Endothelial cell of umbilical vein (primary cell): ENCODE data around the gene CYP2D6. TPM values are rescaled to one million over a fixed set of nuclear protein-coding genes. Genes with fewer than 3 reads are reported as not detected.

Experiments
- BruUV-seq: library from RNA; stranded (reverse); fragments of 400-500 nt; replicated peaks from 2 replicates; lab custom pipeline; 2021; lab: Mats Ljungman, UMichigan
- CTCF ChIA-PET: fragments of 300-600, 350-600 bp; sonication (Branson Sonifier 250); formaldehyde crosslinking; loops from one replicate; lab custom pipeline; 2021; ENCODE audit warnings: antibody characterized with exemption, inconsistent platforms; lab: Charles Lee
- POLR2A ChIA-PET: fragments of 300-600, 350-600 bp; sonication (Branson Sonifier 250); formaldehyde crosslinking; loops from one replicate; lab custom pipeline; 2021; ENCODE audit warnings: antibody characterized with exemption, inconsistent platforms; lab: Charles Lee
- DNase-seq: peaks from one replicate; pipeline ENCODE4 v3.0.0-alpha.2; 2011; ENCODE audit warnings: low read depth, low spot score
- FAIRE-seq: peaks from 2 replicates; lab custom pipeline; 2011; peaks lifted over from hg19 to GRCh38; lab: Jason Lieb, UNC
- H2AFZ ChIP-seq: 2 replicates; pipeline ENCODE4 v1.6.0; 2012; ENCODE audit warnings: low read depth, low read length, control low read depth, inconsistent platforms
- H3K27ac ChIP-seq: 2 replicates; pipeline ENCODE4 v1.5.1; 2011; ENCODE audit warnings: low read depth, mild to moderate bottlenecking, control low read depth, low read length, moderate library complexity; ENCODE audit not compliant: insufficient read depth
- H3K27me3 ChIP-seq, 2 experiments: 2 replicates each; pipeline versions ENCODE4 v1.6.0 to v1.6.1; 2011; ENCODE audit warnings: low read length in 2 of 2, mixed read lengths in 1 of 2; ENCODE audit not compliant: control insufficient read depth in 2 of 2, insufficient read depth in 2 of 2
- H3K36me3 ChIP-seq, 2 experiments: 2 replicates in 1 of 2; 3 replicates in 1 of 2; pipeline ENCODE4 v1.5.1; 2011; ENCODE audit warnings: low read length in 2 of 2, mild to moderate bottlenecking in 1 of 2, moderate library complexity in 1 of 2; ENCODE audit not compliant: control insufficient read depth in 2 of 2, insufficient read depth in 2 of 2; ENCODE audit errors: extremely low read depth in 1 of 2
- H3K4me1 ChIP-seq: 3 replicates; pipeline ENCODE4 v1.5.1; 2011; ENCODE audit warnings: mild to moderate bottlenecking, low read length; ENCODE audit not compliant: control insufficient read depth, insufficient read depth; ENCODE audit errors: extremely low read depth
- H3K4me2 ChIP-seq: 2 replicates; pipeline ENCODE4 v1.6.1; 2011; ENCODE audit warnings: low read length, control low read depth, mixed read lengths; ENCODE audit not compliant: insufficient read depth
- H3K4me3 ChIP-seq, 3 experiments: fragments of 200-600 bp in 1 of 3; sonication (generic), shearing (Covaris generic) in 1 of 3; replicated peaks in 1 of 3; 2 replicates each; pipeline ENCODE4 v1.5.1; 2011 to 2016; ENCODE audit warnings: control low read depth in 3 of 3, low read length in 3 of 3, mild to moderate bottlenecking in 2 of 3, inconsistent platforms in 1 of 3, low read depth in 1 of 3, moderate library complexity in 1 of 3; ENCODE audit not compliant: insufficient read depth in 1 of 3
- H3K79me2 ChIP-seq: 2 replicates; pipeline ENCODE4 v1.6.0; 2012; ENCODE audit warnings: low read length, inconsistent platforms; ENCODE audit not compliant: control insufficient read depth, insufficient read depth
- H3K9ac ChIP-seq: replicated peaks from 2 replicates; pipeline ENCODE3; 2011; ENCODE audit warnings: low read length, control low read depth; ENCODE audit not compliant: insufficient read depth; ENCODE audit errors: extremely low read depth
- H3K9me1 ChIP-seq: replicated peaks from 3 replicates; pipeline ENCODE4 v1.6.0; 2011; ENCODE audit warnings: mild to moderate bottlenecking, low read length; ENCODE audit not compliant: control insufficient read depth, insufficient read depth; ENCODE audit errors: extremely low read depth
- H3K9me3 ChIP-seq: replicated peaks from 2 replicates; pipeline ENCODE4 v1.5.1; 2012; ENCODE audit warnings: low read length, inconsistent platforms; ENCODE audit not compliant: control insufficient read depth, insufficient read depth
- H4K20me1 ChIP-seq: replicated peaks from 2 replicates; pipeline ENCODE3; 2011; ENCODE audit warnings: mild to moderate bottlenecking, low read length; ENCODE audit not compliant: control insufficient read depth, insufficient read depth; ENCODE audit errors: extremely low read depth
- CTCF ChIP-seq, 2 donors: IDR thresholded peaks; 1 replicate in 1 of 2; 2 replicates in 1 of 2; pipeline ENCODE4 v1.5.1; 2011; ENCODE audit warnings: low read length in 2 of 2, mild to moderate bottlenecking in 2 of 2, moderate library complexity in 2 of 2, control low read depth in 1 of 2, inconsistent platforms in 1 of 2, low read depth in 1 of 2; ENCODE audit not compliant: insufficient read depth in 1 of 2; ENCODE audit errors: extremely low read depth in 1 of 2
- EZH2 ChIP-seq: IDR thresholded peaks from 2 replicates; pipeline ENCODE4 v1.6.1; 2012; ENCODE audit warnings: borderline replicate concordance, low read depth, mild to moderate bottlenecking, moderate library complexity, low read length, inconsistent platforms; ENCODE audit not compliant: severe bottlenecking
- FOS ChIP-seq: IDR thresholded peaks from 2 replicates; pipeline ENCODE4 v1.6.1; 2011; ENCODE audit warnings: mild to moderate bottlenecking, low read length, moderate library complexity, borderline replicate concordance; ENCODE audit not compliant: insufficient read depth
- GATA2 ChIP-seq: IDR thresholded peaks from 2 replicates; pipeline ENCODE4 v1.7.0; 2011; ENCODE audit warnings: low read depth, mild to moderate bottlenecking, moderate library complexity, mixed read lengths, low read length; ENCODE audit not compliant: insufficient read length, insufficient read depth
- JUN ChIP-seq: IDR thresholded peaks from 2 replicates; pipeline ENCODE4 v1.6.1; 2011; ENCODE audit warnings: borderline replicate concordance, low read depth; ENCODE audit not compliant: insufficient read length, insufficient read depth
- MAX ChIP-seq: IDR thresholded peaks from 2 replicates; pipeline ENCODE4 v1.6.1; 2011; ENCODE audit not compliant: insufficient read depth, insufficient read length
- MYC ChIP-seq: IDR thresholded peaks from one replicate; pipeline ENCODE4 v1.6.1; 2011; ENCODE audit warnings: mild to moderate bottlenecking, low read depth, low read length
- POLR2A ChIP-seq: IDR thresholded peaks from 2 replicates; pipeline ENCODE4 v1.6.1; 2012; ENCODE audit warnings: low read depth, mild to moderate bottlenecking, control low read depth, low read length
- POLR2AphosphoS5 ChIP-seq: IDR thresholded peaks from 2 replicates; pipeline ENCODE4 v1.6.1; 2012; ENCODE audit warnings: low read depth, mild to moderate bottlenecking, control low read depth, low read length, moderate library complexity; ENCODE audit not compliant: insufficient read depth
- dilution Hi-C: fragments of 300-500 bp; cut with MboI; formaldehyde crosslinking; loops from one replicate; pipeline ENCODE4 v1.15.0; 2019; ENCODE audit warnings: low sequenced_read_pairs; ENCODE audit not compliant: extremely low pct_ligation_motif_present
- intact Hi-C: fragments of 100-400 bp; cut with micrococcal nuclease; formaldehyde crosslinking; loops from one replicate; pipeline ENCODE4 v1.10.0; 2022
- polyA plus RNA-seq, 4 experiments: library from polyadenylated mRNA; depleted of rRNA in 3 of 4; stranded (reverse) in 3 of 4; unstranded in 1 of 4; fragments of >200 nt; gene quantifications; 2 replicates each; pipeline versions ENCODE4 v1.2.1 to v1.2.3, GENCODE V29; 2011 to 2012; ENCODE audit warnings: missing spikeins in 1 of 4
- total RNA-seq: library from RNA; stranded (reverse); gene quantifications from 2 replicates; pipeline ENCODE4 v1.2.3, GENCODE V29; 2021

CYP2D6 gene
- total and polyA plus RNA-seq, 2 donors (not counting 3 experiments of a cell fraction or from before 2014, with no cell fraction given), result 0.25 to 0.91 TPM

- dilution Hi-C loops, result no loop called here
- no peaks in the 10 kb centered on the region for H3K9me1 ChIP-seq
- H3K27ac ChIP-seq, result no peak overlapping the region
- no peaks in the 10 kb centered on the region for H3K36me3 ChIP-seq
- no peaks in the 10 kb centered on the region for H3K79me2 ChIP-seq
- TF ChIP-seq POLR2AphosphoS5 (no peak), CTCF (IDR thresholded peaks at IDR 0.05; ENCODE audit: extremely low read depth in 1 of 2, insufficient read depth in 1 of 2, low read depth in 1 of 2, low read length in 2 of 2) (no peak), JUN (no peak), EZH2 (no peak), POLR2A (no peak), MAX (no peak), GATA2 (no peak), MYC (no peak), FOS (no peak)
- no peaks in the 10 kb centered on the region for H4K20me1 ChIP-seq
- H3K4me2 ChIP-seq, result no peak overlapping the region
- H2AFZ ChIP-seq, result no peak overlapping the region
- H3K4me3 ChIP-seq, result no peak overlapping the region
- no peak for DNase-seq
- no peaks in the 10 kb centered on the region for H3K9me3 ChIP-seq
- H3K9ac ChIP-seq, result no peak overlapping the region
- POLR2A ChIA-PET, result no interaction called here
- no peak for FAIRE-seq
- CTCF ChIA-PET, result interaction anchor here (1.0 to 2.5 kb wide), 5 partner anchors 143 to 391 kb away, joined by 3 to 13 read pairs (median 4); no protein-coding TSS in a partner anchor
- no peaks in the 10 kb centered on the region for H3K27me3 ChIP-seq
- H3K4me1 ChIP-seq, result peaks cover 11% of the 10 kb centered on the region
- no TSS peak for BruUV-seq
- intact Hi-C loops, result loop anchor here (5.0 kb wide), 1 partner anchor 101 kb away; the partner anchor contains the start of gene TCF20
Observed at GRCh38 chr22:42171417-42171816, 40.8 kb upstream of the CYP2D6 start.
